Ascending aorta (tissue), 2 donors: Measurements from ENCODE around the gene AMH. TPM values are rescaled to one million over a fixed set of nuclear protein-coding genes. Genes with fewer than 3 reads are reported as not detected.

Experiments used
- DNase-seq, 2 donors: peaks; one replicate each; pipeline ENCODE4 v3.0.0-alpha.2; 2019; ENCODE audit warnings: low spot score in 2 of 2
- H3K27ac ChIP-seq, 2 donors: fragments of 200-600 bp; sonication (generic); one replicate each; pipeline ENCODE4 v1.5.1; 2016 to 2017; ENCODE audit warnings: mild to moderate bottlenecking in 1 of 2
- H3K27me3 ChIP-seq: fragments of 200-600 bp; sonication (generic); one replicate; pipeline ENCODE4 v1.5.1; 2017
- H3K36me3 ChIP-seq, 2 donors: fragments of 200-600 bp; sonication (generic); one replicate each; pipeline ENCODE4 v1.5.1; 2016
- H3K4me1 ChIP-seq, 2 donors: fragments of 200-600 bp; sonication (generic); one replicate each; pipeline ENCODE4 v1.5.1; 2016 to 2017; ENCODE audit warnings: mild to moderate bottlenecking in 1 of 2
- H3K4me3 ChIP-seq, 2 donors: fragments of 200-600 bp; sonication (generic); one replicate each; pipeline ENCODE4 v1.5.1; 2016 to 2017; ENCODE audit warnings: mild to moderate bottlenecking in 1 of 2
- H3K9me3 ChIP-seq, 2 donors: fragments of 200-600 bp; sonication (generic); one replicate each; pipeline ENCODE4 v1.5.1; 2016
- CTCF ChIP-seq, 3 experiments: fragments of 200-600 bp in 2 of 3; fragments of 450-650 bp in 1 of 3; sonication (generic) in 2 of 3; IDR thresholded peaks; one replicate each; pipeline ENCODE4 v1.5.1; 2016 to 2019; ENCODE audit warnings: antibody characterized with exemption in 3 of 3, mild to moderate bottlenecking in 1 of 3, moderate library complexity in 1 of 3
- intact Hi-C: fragments of 100-400 bp; cut with DNase I; formaldehyde crosslinking; loops from one replicate; pipeline ENCODE4 v1.15.1; 2023
- total RNA-seq: library from RNA; depleted of rRNA; stranded (reverse); fragments of >200 nt; gene quantifications from one replicate; pipeline ENCODE4 v1.1.0, GENCODE V29; 2016

Gene AMH
- total RNA-seq, 1 donor from 2014 or later: not detected

GRCh38 chr19:2242816-2243215 is 6.3 kb upstream of the AMH start:
- intact Hi-C loops: no loop called here

GRCh38 chr19:2243274-2244124 is 5.6 kb upstream of the AMH start:
- Histone ChIP-seq H3K4me1 (peaks cover 9 to 39% of the 10 kb centered on the region in 2 donors), H3K4me3 (no peak overlapping the region), H3K9me3 (no peaks in the 10 kb centered on the region), H3K36me3 (peaks cover 52% of the 10 kb centered on the region in 2 donors), H3K27ac (no peak overlapping the region), H3K27me3 (no peaks in the 10 kb centered on the region)
- intact Hi-C loops: no loop called here
- DNase-seq: no peak
- TF ChIP-seq CTCF (IDR thresholded peaks at IDR 0.05): no peak

More at GRCh38 chr19:2242816-2243215, 6.3 kb upstream of the AMH start:
- Histone ChIP-seq H3K4me3 (no peak overlapping the region), H3K36me3 (peaks cover 46% of the 10 kb centered on the region in 2 donors), H3K9me3 (no peaks in the 10 kb centered on the region), H3K27ac (no peak overlapping the region), H3K27me3 (no peaks in the 10 kb centered on the region), H3K4me1 (peaks cover 13 to 43% of the 10 kb centered on the region in 2 donors)
- DNase-seq: no peak
- no peak for TF ChIP-seq CTCF (IDR thresholded peaks at IDR 0.05)

- no peak for TF ChIP-seq CTCF (IDR thresholded peaks at IDR 0.05)
- Histone ChIP-seq H3K4me1 (peaks cover 9 to 33% of the 10 kb centered on the region in 2 donors), H3K27ac (no peak overlapping the region), H3K36me3 (peaks cover 52 to 56% of the 10 kb centered on the region in 2 donors), H3K27me3 (no peaks in the 10 kb centered on the region), H3K4me3 (no peak overlapping the region), H3K9me3 (no peaks in the 10 kb centered on the region)
- DNase-seq: no peak
- intact Hi-C loops: no loop called here
Measured at GRCh38 chr19:2244125-2244411, 5.1 kb upstream of the AMH start.

- Histone ChIP-seq H3K4me1 (peaks cover 9 to 30% of the 10 kb centered on the region in 2 donors), H3K9me3 (no peaks in the 10 kb centered on the region), H3K4me3 (no peak overlapping the region), H3K36me3 (peaks cover 52 to 56% of the 10 kb centered on the region in 2 donors), H3K27ac (no peak overlapping the region), H3K27me3 (no peaks in the 10 kb centered on the region)
- TF ChIP-seq CTCF (IDR thresholded peaks at IDR 0.05): no peak
- DNase-seq: no peak
- intact Hi-C loops: no loop called here
Measured at GRCh38 chr19:2244486-2244885, 4.6 kb upstream of the AMH start.

- Histone ChIP-seq H3K27ac (no peak overlapping the region), H3K36me3 (peaks cover 52 to 56% of the 10 kb centered on the region in 2 donors), H3K4me3 (no peak overlapping the region), H3K27me3 (no peaks in the 10 kb centered on the region), H3K9me3 (no peaks in the 10 kb centered on the region), H3K4me1 (peaks cover 8 to 22% of the 10 kb centered on the region in 2 donors)
- no peak for TF ChIP-seq CTCF (IDR thresholded peaks at IDR 0.05)
- intact Hi-C loops: no loop called here
- no peak for DNase-seq
Measured at GRCh38 chr19:2245273-2245672, 3.9 kb upstream of the AMH start.
